Retinal pigment epithelial cell (primary cell): Measurements from ENCODE around the gene PDGFC.
"Not testable (repeated sequence)": the region's sequence is repeated elsewhere in the genome, so short reads cannot be mapped to it uniquely, and the experiment has no call there.

Experiments used
- DNase-seq: peaks from one replicate; pipeline ENCODE4 v3.0.0-alpha.2; 2010; ENCODE audit warnings: low read depth
- H3K4me3 ChIP-seq: 2 replicates; pipeline ENCODE4 v1.5.1; 2011; ENCODE audit warnings: mild to moderate bottlenecking, low read length, control low read depth, moderate library complexity
- CTCF ChIP-seq: conservative IDR thresholded peaks from 2 replicates; pipeline ENCODE4 v1.5.1; 2011; ENCODE audit warnings: low read depth, low read length, control low read depth, inconsistent platforms

The PDGFC gene

GRCh38 chr4:156875055-156875454, 96.5 kb downstream of the PDGFC start:
- H3K4me3 ChIP-seq: no peak overlapping the region
- no peak for DNase-seq
- TF ChIP-seq CTCF: no peak

- no peak for DNase-seq
- no peak overlapping the region for H3K4me3 ChIP-seq
- TF ChIP-seq CTCF: no peak
Measured at GRCh38 chr4:156873799-156874198, 97.8 kb downstream of the PDGFC start.

GRCh38 chr4:156870861-156871260, 100.7 kb downstream of the PDGFC start:
- DNase-seq: peak; percentile 60
- no peak overlapping the region for H3K4me3 ChIP-seq
- no peak for TF ChIP-seq CTCF

GRCh38 chr4:156870131-156870530, 101.5 kb downstream of the PDGFC start:
- no peak overlapping the region for H3K4me3 ChIP-seq
- DNase-seq: no peak
- TF ChIP-seq CTCF: no peak

GRCh38 chr4:156866088-156866487, 105.5 kb downstream of the PDGFC start:
- H3K4me3 ChIP-seq, DNase-seq: not testable (repeated sequence)

- H3K4me3 ChIP-seq: no peak overlapping the region
- no peak for TF ChIP-seq CTCF
- DNase-seq: no peak
Measured at GRCh38 chr4:156865451-156865850, 106.1 kb downstream of the PDGFC start.

- no peak overlapping the region for H3K4me3 ChIP-seq
- no peak for TF ChIP-seq CTCF
- no peak for DNase-seq
Measured at GRCh38 chr4:156858071-156858470, 113.5 kb downstream of the PDGFC start.

- no peak for TF ChIP-seq CTCF
- no peak for DNase-seq
- no peak overlapping the region for H3K4me3 ChIP-seq
Measured at GRCh38 chr4:156838761-156839160, 132.8 kb downstream of the PDGFC start.
